KMS-11 (cell line): Measurements from ENCODE around the gene COL12A1.

ENCODE experiments used
- H2AFZ ChIP-seq: fragments of 200-600 bp; sonication (generic); 2 replicates; pipeline ENCODE4 v1.6.1; 2016; ENCODE audit warnings: antibody characterized with exemption, mixed run types, low read depth
- H3K27ac ChIP-seq: fragments of 200-600 bp; sonication (generic); 2 replicates; pipeline ENCODE4 v1.6.1; 2016; ENCODE audit warnings: mild to moderate bottlenecking, mixed run types
- H3K27me3 ChIP-seq: fragments of 200-600 bp; sonication (generic); 2 replicates; pipeline ENCODE4 v1.6.1; 2017; ENCODE audit warnings: mild to moderate bottlenecking, low read depth, mixed run types, moderate library complexity; ENCODE audit not compliant: insufficient read depth
- H3K36me3 ChIP-seq: fragments of 200-600 bp; sonication (generic); 2 replicates; pipeline ENCODE4 v1.6.1; 2017; ENCODE audit warnings: mild to moderate bottlenecking, mixed run types; ENCODE audit not compliant: insufficient read depth
- H3K4me1 ChIP-seq: fragments of 200-600 bp; sonication (generic); 2 replicates; pipeline ENCODE4 v1.6.1; 2016; ENCODE audit warnings: mild to moderate bottlenecking, low read depth, mixed run types; ENCODE audit not compliant: poor library complexity, severe bottlenecking
- H3K4me2 ChIP-seq: fragments of 200-600 bp; sonication (generic); 2 replicates; pipeline ENCODE4 v1.7.0; 2016; ENCODE audit warnings: mild to moderate bottlenecking, mixed run types
- H3K4me3 ChIP-seq: fragments of 200-600 bp; sonication (generic); IDR thresholded peaks from 2 replicates; pipeline ENCODE4 v1.6.1; 2017; ENCODE audit warnings: low read depth, low read length, mixed read lengths; ENCODE audit not compliant: insufficient read depth
- H3K79me2 ChIP-seq: fragments of 200-600 bp; sonication (generic); 2 replicates; pipeline ENCODE4 v1.6.1; 2016; ENCODE audit warnings: low read depth, mixed run types; ENCODE audit not compliant: insufficient read depth
- H3K9ac ChIP-seq: fragments of 200-600 bp; sonication (generic); 2 replicates; pipeline ENCODE4 v1.6.1; 2016; ENCODE audit warnings: mild to moderate bottlenecking, mixed run types
- H4K20me1 ChIP-seq: fragments of 200-600 bp; sonication (generic); 2 replicates; pipeline ENCODE4 v1.6.1; 2016; ENCODE audit warnings: mild to moderate bottlenecking, mixed run types; ENCODE audit not compliant: insufficient read depth
- CTCF ChIP-seq: fragments of 200-600 bp; sonication (generic); conservative IDR thresholded peaks from 2 replicates; pipeline ENCODE4 v1.6.1; 2017; ENCODE audit warnings: low read depth, mild to moderate bottlenecking, antibody characterized with exemption, low read length, moderate library complexity, mixed read lengths

Gene COL12A1

GRCh38 chr6:75135876-75136275, 70.0 kb downstream of the COL12A1 start:
- no peaks in the 10 kb centered on the region for H3K36me3 ChIP-seq
- H3K79me2 ChIP-seq: no peaks in the 10 kb centered on the region
- no peak overlapping the region for H3K9ac ChIP-seq
- no peak overlapping the region for H2AFZ ChIP-seq
- no peaks in the 10 kb centered on the region for H3K27me3 ChIP-seq
- H4K20me1 ChIP-seq: no peaks in the 10 kb centered on the region
- no peak overlapping the region for H3K27ac ChIP-seq
- no peak overlapping the region for H3K4me2 ChIP-seq
- H3K4me1 ChIP-seq: no peaks in the 10 kb centered on the region
- no peak overlapping the region for H3K4me3 ChIP-seq
- no peak for TF ChIP-seq CTCF

DNA sequence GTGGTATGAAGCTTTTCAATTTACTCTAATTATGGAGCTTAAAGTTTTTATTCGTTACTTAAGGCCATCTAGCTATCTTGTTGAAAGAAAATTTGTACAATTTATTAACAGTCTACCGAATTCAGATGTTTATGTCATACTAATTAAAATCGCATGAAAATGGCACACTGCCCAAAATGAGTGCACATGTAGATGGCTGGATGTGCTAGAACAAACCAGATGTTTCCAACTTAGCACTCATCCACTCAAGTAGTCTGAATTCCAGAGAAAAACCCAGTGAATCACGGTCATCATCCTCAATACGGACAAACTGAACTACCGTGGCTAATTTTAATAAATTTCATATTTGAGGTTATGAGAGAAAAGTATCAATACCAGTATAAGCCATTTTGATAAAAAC, 70.4 kb downstream of the COL12A1 start:
- no peak overlapping the region for H3K4me3 ChIP-seq
- no peaks in the 10 kb centered on the region for H4K20me1 ChIP-seq
- no peak overlapping the region for H3K27ac ChIP-seq
- H3K27me3 ChIP-seq: no peaks in the 10 kb centered on the region
- H3K79me2 ChIP-seq: no peaks in the 10 kb centered on the region
- H3K4me2 ChIP-seq: no peak overlapping the region
- H3K36me3 ChIP-seq: no peaks in the 10 kb centered on the region
- no peaks in the 10 kb centered on the region for H3K4me1 ChIP-seq
- no peak overlapping the region for H2AFZ ChIP-seq
- no peak for TF ChIP-seq CTCF
- no peak overlapping the region for H3K9ac ChIP-seq

DNA sequence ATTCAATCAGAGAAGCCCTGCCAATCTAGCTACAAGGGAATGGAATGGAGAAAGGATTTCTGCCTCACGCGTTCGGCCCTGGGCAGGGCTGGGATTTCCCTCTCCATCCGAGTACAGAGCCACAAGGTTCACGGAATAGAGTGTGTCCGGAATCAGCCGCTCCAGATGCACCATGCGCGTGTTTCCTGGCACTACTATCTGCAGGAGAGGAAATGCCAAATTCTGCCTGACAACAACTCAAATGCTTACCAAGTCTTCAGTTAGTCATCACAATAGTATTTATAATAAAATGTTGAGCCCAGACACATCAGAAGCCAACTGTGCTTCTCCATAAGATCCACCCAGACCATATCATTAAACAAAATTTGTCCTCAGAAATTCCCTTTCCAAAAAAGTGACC, 75.1 kb downstream of the COL12A1 start:
- no peak overlapping the region for H3K4me2 ChIP-seq
- H4K20me1 ChIP-seq: no peaks in the 10 kb centered on the region
- no peak overlapping the region for H3K9ac ChIP-seq
- no peaks in the 10 kb centered on the region for H3K4me1 ChIP-seq
- H3K27ac ChIP-seq: no peak overlapping the region
- TF ChIP-seq CTCF: no peak
- H3K36me3 ChIP-seq: no peaks in the 10 kb centered on the region
- no peak overlapping the region for H3K4me3 ChIP-seq
- H3K27me3 ChIP-seq: no peaks in the 10 kb centered on the region
- no peaks in the 10 kb centered on the region for H3K79me2 ChIP-seq
- no peak overlapping the region for H2AFZ ChIP-seq

- H3K27me3 ChIP-seq: no peaks in the 10 kb centered on the region
- no peaks in the 10 kb centered on the region for H3K79me2 ChIP-seq
- no peaks in the 10 kb centered on the region for H4K20me1 ChIP-seq
- H3K27ac ChIP-seq: no peak overlapping the region
- H2AFZ ChIP-seq: no peak overlapping the region
- no peaks in the 10 kb centered on the region for H3K36me3 ChIP-seq
- H3K9ac ChIP-seq: no peak overlapping the region
- H3K4me2 ChIP-seq: no peak overlapping the region
- no peaks in the 10 kb centered on the region for H3K4me1 ChIP-seq
- no peak overlapping the region for H3K4me3 ChIP-seq
- no peak for TF ChIP-seq CTCF
Measured at GRCh38 chr6:75128878-75129570, 76.8 kb downstream of the COL12A1 start.
